SK-N-SH (cell line): Measurements from ENCODE around the gene WDR27. TPM values are rescaled to one million over a fixed set of nuclear protein-coding genes. Genes with fewer than 3 reads are reported as not detected.

Experiments used
- CTCF ChIA-PET: fragments of 300-600, 350-600 bp; formaldehyde crosslinking; extraction: SDS; loops from one replicate; lab custom pipeline; 2021; lab: Yijun Ruan, JAX
- POLR2A ChIA-PET: fragments of 350-600 bp; sonication (Branson Sonifier 250); formaldehyde crosslinking; extraction: SDS; loops from one replicate; lab custom pipeline; 2020; ENCODE audit warnings: antibody characterized with exemption, inconsistent platforms; lab: Yijun Ruan, JAX
- DNase-seq: peaks from one replicate; pipeline ENCODE4 v3.0.0; 2012
- H2AFZ ChIP-seq: fragments of 200-600 bp; sonication (generic); 2 replicates; pipeline ENCODE4 v1.8.1; 2016; ENCODE audit warnings: antibody characterized with exemption, mild to moderate bottlenecking, low read depth
- H3F3A ChIP-seq: fragments of 200-600 bp; sonication (generic); replicated peaks from 2 replicates; pipeline ENCODE3; 2016; ENCODE audit warnings: antibody characterized with exemption, mild to moderate bottlenecking; ENCODE audit not compliant: insufficient read depth
- H3K27ac ChIP-seq, 2 experiments: fragments of 200-500 bp in 1 of 2; fragments of 200-600 bp in 1 of 2; sonication (Bioruptor generic) in 1 of 2; sonication (generic), shearing (Covaris generic) in 1 of 2; 2 replicates each; pipeline versions ENCODE4 v1.5.1 to v1.6.1; 2014 to 2016; ENCODE audit warnings: low read depth in 2 of 2, inconsistent platforms in 1 of 2, low read length in 1 of 2, mild to moderate bottlenecking in 1 of 2, mixed read lengths in 1 of 2
- H3K27me3 ChIP-seq: fragments of 200-600 bp; sonication (generic), shearing (Covaris generic); 2 replicates; pipeline ENCODE4 v1.6.1; 2016; ENCODE audit warnings: mixed run types; ENCODE audit not compliant: insufficient read depth
- H3K36me3 ChIP-seq, 2 experiments: fragments of 200-500 bp in 1 of 2; fragments of 200-600 bp in 1 of 2; sonication (Bioruptor generic) in 1 of 2; sonication (generic) in 1 of 2; replicated peaks in 1 of 2; 2 replicates each; pipeline versions ENCODE3 to v1.5.1; 2014 to 2016; ENCODE audit warnings: low read length in 1 of 2, mild to moderate bottlenecking in 1 of 2; ENCODE audit not compliant: insufficient read depth in 2 of 2, control insufficient read depth in 1 of 2
- H3K4me1 ChIP-seq, 2 experiments: fragments of 200-500 bp in 1 of 2; fragments of 200-600 bp in 1 of 2; sonication (Bioruptor generic) in 1 of 2; sonication (generic), shearing (Covaris generic) in 1 of 2; 2 replicates each; pipeline versions ENCODE4 v1.5.1 to v1.6.1; 2014 to 2016; ENCODE audit warnings: low read depth in 1 of 2, low read length in 1 of 2, mixed run types in 1 of 2; ENCODE audit not compliant: insufficient read depth in 2 of 2, control insufficient read depth in 1 of 2
- H3K4me2 ChIP-seq: fragments of 200-600 bp; sonication (generic), shearing (Covaris generic); 2 replicates; pipeline ENCODE4 v1.6.1; 2017; ENCODE audit warnings: mixed run types
- H3K4me3 ChIP-seq, 2 experiments: fragments of 200-500 bp in 1 of 2; fragments of 200-600 bp in 1 of 2; sonication (Bioruptor generic) in 1 of 2; sonication (generic), shearing (Covaris generic) in 1 of 2; 2 replicates each; pipeline versions ENCODE4 v1.5.1 to v1.8.1; 2014 to 2016; ENCODE audit warnings: low read depth in 2 of 2, inconsistent platforms in 1 of 2, low read length in 1 of 2, mild to moderate bottlenecking in 1 of 2, mixed read lengths in 1 of 2, moderate library complexity in 1 of 2
- H3K79me2 ChIP-seq: fragments of 200-600 bp; sonication (generic); 2 replicates; pipeline ENCODE4 v1.8.1; 2017; ENCODE audit warnings: mild to moderate bottlenecking; ENCODE audit not compliant: insufficient read depth
- H3K9ac ChIP-seq: fragments of 200-600 bp; sonication (generic); 2 replicates; pipeline ENCODE4 v1.6.1; 2017; ENCODE audit warnings: mixed run types
- H3K9me2 ChIP-seq: fragments of 200-600 bp; sonication (generic); 2 replicates; pipeline ENCODE4 v1.6.1; 2017; ENCODE audit warnings: mixed run types
- H3K9me3 ChIP-seq: fragments of 200-600 bp; sonication (generic); 2 replicates; pipeline ENCODE4 v1.6.1; 2017; ENCODE audit warnings: mixed run types, mild to moderate bottlenecking, moderate library complexity
- H4K20me1 ChIP-seq: fragments of 200-600 bp; sonication (generic); 2 replicates; pipeline ENCODE4 v1.6.1; 2017; ENCODE audit warnings: mild to moderate bottlenecking, mixed run types; ENCODE audit not compliant: insufficient read depth
- CHD2 ChIP-seq: fragments of 150-350 bp; IDR thresholded peaks from 2 replicates; pipeline ENCODE4 v1.6.1; 2018; ENCODE audit warnings: low read length; ENCODE audit not compliant: partially characterized antibody
- ELF1 ChIP-seq: IDR thresholded peaks from 2 replicates; pipeline ENCODE4 v1.4.0; 2012
- EP300 ChIP-seq, 2 experiments: IDR thresholded peaks; 2 replicates each; pipeline versions ENCODE4 v1.4.0 to v1.6.1; 2012; ENCODE audit warnings: borderline replicate concordance in 1 of 2, low read depth in 1 of 2, low read length in 1 of 2
- EZH2phosphoT487 ChIP-seq: fragments of 200-600 bp; sonication (generic); IDR thresholded peaks from 2 replicates; pipeline ENCODE4 v1.6.1; 2017; ENCODE audit warnings: low read depth, mixed run types, mild to moderate bottlenecking, antibody characterized with exemption, moderate library complexity, borderline replicate concordance
- FOXJ3 ChIP-seq: sonication (generic); formaldehyde crosslinking; IDR thresholded peaks from 2 replicates; pipeline ENCODE4 v1.5.1; 2020; ENCODE audit warnings: mild to moderate bottlenecking, missing genetic modification reagents
- FOXM1 ChIP-seq: IDR thresholded peaks from 2 replicates; pipeline ENCODE4 v1.4.0; 2012; ENCODE audit warnings: low read depth, mild to moderate bottlenecking
- GATA2 ChIP-seq: sonication (generic); formaldehyde crosslinking; IDR thresholded peaks from 2 replicates; pipeline ENCODE4 v1.5.0; 2020; ENCODE audit warnings: mild to moderate bottlenecking, missing genetic modification reagents
- JUND ChIP-seq: IDR thresholded peaks from 2 replicates; pipeline ENCODE4 v1.4.0; 2012
- MEF2A ChIP-seq: IDR thresholded peaks from 2 replicates; pipeline ENCODE4 v1.4.0; 2012; ENCODE audit warnings: low read depth, borderline replicate concordance
- POLR2AphosphoS5 ChIP-seq: IDR thresholded peaks from 2 replicates; pipeline ENCODE4 v1.6.1; 2012; ENCODE audit warnings: low read depth, low read length
- RAD21 ChIP-seq: IDR thresholded peaks from 2 replicates; pipeline ENCODE4 v1.6.1; 2012; ENCODE audit warnings: mild to moderate bottlenecking, low read length
- RFX5 ChIP-seq: IDR thresholded peaks from 2 replicates; pipeline ENCODE4 v1.6.1; 2012; ENCODE audit warnings: mild to moderate bottlenecking, improper control_type of control experiment, low read length
- RXRA ChIP-seq: IDR thresholded peaks from 2 replicates; pipeline ENCODE4 v1.4.0; 2012; ENCODE audit warnings: low read depth, mild to moderate bottlenecking, borderline replicate concordance
- SIN3A ChIP-seq: IDR thresholded peaks from 2 replicates; pipeline ENCODE4 v1.6.1; 2012; ENCODE audit warnings: low read depth, mild to moderate bottlenecking, low read length, moderate library complexity, borderline replicate concordance
- TAF1 ChIP-seq: IDR thresholded peaks from 2 replicates; pipeline ENCODE4 v1.6.1; 2012; ENCODE audit warnings: low read depth, mild to moderate bottlenecking, low read length, moderate library complexity, borderline replicate concordance
- YY1 ChIP-seq: IDR thresholded peaks from 2 replicates; pipeline ENCODE4 v1.4.0; 2012; ENCODE audit warnings: low read depth, mild to moderate bottlenecking
- WGBS: methylation state at CpG from one replicate; pipeline ENCODE4 v1.1.6; 2017; ENCODE audit warnings: low lambda C conversion rate; 5-methylcytosine and 5-hydroxymethylcytosine counted together
- polyA plus RNA-seq, 3 experiments: library from polyadenylated mRNA; depleted of rRNA; stranded (reverse); fragments of >200 nt; gene quantifications; 2 replicates each; pipeline ENCODE4 v1.2.3, GENCODE V29; 2012
- TF ChIP-seq, protein P1 (sequence below): fragments of 150-350 bp; IDR thresholded peaks from 2 replicates; pipeline ENCODE4 v1.6.1; 2017; ENCODE audit warnings: antibody characterized with exemption, low read length, low read depth, borderline replicate concordance
- TF ChIP-seq, protein P2 (sequence below): IDR thresholded peaks from 2 replicates; pipeline ENCODE4 v1.6.1; 2012; ENCODE audit warnings: mild to moderate bottlenecking, low read depth, low read length, moderate library complexity
- TF ChIP-seq, protein P3 (sequence below): IDR thresholded peaks from 2 replicates; pipeline ENCODE4; 2012

The WDR27 gene
- polyA plus RNA-seq, 1 of the 3 experiments (the other 2 are of a cell fraction): 55.6 TPM

DNA sequence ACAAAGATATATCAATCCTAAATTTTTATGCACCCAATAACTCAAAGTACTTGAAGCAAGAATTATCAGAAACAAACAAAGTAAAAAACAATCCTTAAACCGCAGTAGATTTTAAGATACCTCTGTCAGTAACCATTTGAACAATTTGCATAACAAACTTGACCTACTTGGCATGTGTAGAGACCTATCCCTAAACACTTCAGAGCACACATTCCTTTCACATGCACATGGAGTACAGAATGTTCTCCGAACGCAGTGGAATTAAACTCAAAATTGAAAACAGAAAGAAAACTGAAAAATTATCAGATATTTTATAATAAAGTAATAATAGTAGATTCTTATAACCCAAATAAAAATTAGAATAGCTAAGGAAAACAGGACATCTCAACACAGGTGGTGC lies 285.6 kb downstream of the WDR27 start:
- H3K27ac ChIP-seq: no peak overlapping the region
- no peaks in the 10 kb centered on the region for H3K9me2 ChIP-seq
- H3K9ac ChIP-seq: no peak overlapping the region
- WGBS: 52% methylated on average over 3 of the region's 3 CpGs
- no peak overlapping the region for H3K4me3 ChIP-seq
- no peak overlapping the region for H2AFZ ChIP-seq
- no peaks in the 10 kb centered on the region for H3K4me1 ChIP-seq
- POLR2A ChIA-PET: no interaction called here
- H3K79me2 ChIP-seq: no peaks in the 10 kb centered on the region
- CTCF ChIA-PET: interaction anchor here (1.6 kb wide), 1 partner anchor 230 kb away, joined by 3 read pairs; no protein-coding TSS in a partner anchor
- peaks cover 21% of the 10 kb centered on the region for H3K9me3 ChIP-seq
- TF ChIP-seq EZH2phosphoT487: no peak
- no peak for TF ChIP-seq RAD21
- no peak for TF ChIP-seq RFX5
- no peak for TF ChIP-seq GATA2 (CRISPR knock-in tag)
- no peak for TF ChIP-seq ELF1
- TF ChIP-seq YY1: no peak
- TF ChIP-seq FOXJ3 (CRISPR knock-in tag): no peak
- TF ChIP-seq, protein P1, sequence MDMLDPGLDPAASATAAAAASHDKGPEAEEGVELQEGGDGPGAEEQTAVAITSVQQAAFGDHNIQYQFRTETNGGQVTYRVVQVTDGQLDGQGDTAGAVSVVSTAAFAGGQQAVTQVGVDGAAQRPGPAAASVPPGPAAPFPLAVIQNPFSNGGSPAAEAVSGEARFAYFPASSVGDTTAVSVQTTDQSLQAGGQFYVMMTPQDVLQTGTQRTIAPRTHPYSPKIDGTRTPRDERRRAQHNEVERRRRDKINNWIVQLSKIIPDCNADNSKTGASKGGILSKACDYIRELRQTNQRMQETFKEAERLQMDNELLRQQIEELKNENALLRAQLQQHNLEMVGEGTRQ: no peak
- TF ChIP-seq MEF2A: no peak
- TF ChIP-seq, protein P2, sequence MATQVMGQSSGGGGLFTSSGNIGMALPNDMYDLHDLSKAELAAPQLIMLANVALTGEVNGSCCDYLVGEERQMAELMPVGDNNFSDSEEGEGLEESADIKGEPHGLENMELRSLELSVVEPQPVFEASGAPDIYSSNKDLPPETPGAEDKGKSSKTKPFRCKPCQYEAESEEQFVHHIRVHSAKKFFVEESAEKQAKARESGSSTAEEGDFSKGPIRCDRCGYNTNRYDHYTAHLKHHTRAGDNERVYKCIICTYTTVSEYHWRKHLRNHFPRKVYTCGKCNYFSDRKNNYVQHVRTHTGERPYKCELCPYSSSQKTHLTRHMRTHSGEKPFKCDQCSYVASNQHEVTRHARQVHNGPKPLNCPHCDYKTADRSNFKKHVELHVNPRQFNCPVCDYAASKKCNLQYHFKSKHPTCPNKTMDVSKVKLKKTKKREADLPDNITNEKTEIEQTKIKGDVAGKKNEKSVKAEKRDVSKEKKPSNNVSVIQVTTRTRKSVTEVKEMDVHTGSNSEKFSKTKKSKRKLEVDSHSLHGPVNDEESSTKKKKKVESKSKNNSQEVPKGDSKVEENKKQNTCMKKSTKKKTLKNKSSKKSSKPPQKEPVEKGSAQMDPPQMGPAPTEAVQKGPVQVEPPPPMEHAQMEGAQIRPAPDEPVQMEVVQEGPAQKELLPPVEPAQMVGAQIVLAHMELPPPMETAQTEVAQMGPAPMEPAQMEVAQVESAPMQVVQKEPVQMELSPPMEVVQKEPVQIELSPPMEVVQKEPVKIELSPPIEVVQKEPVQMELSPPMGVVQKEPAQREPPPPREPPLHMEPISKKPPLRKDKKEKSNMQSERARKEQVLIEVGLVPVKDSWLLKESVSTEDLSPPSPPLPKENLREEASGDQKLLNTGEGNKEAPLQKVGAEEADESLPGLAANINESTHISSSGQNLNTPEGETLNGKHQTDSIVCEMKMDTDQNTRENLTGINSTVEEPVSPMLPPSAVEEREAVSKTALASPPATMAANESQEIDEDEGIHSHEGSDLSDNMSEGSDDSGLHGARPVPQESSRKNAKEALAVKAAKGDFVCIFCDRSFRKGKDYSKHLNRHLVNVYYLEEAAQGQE: no peak
- TF ChIP-seq CHD2: no peak
- TF ChIP-seq JUND: no peak
- TF ChIP-seq, protein P3, sequence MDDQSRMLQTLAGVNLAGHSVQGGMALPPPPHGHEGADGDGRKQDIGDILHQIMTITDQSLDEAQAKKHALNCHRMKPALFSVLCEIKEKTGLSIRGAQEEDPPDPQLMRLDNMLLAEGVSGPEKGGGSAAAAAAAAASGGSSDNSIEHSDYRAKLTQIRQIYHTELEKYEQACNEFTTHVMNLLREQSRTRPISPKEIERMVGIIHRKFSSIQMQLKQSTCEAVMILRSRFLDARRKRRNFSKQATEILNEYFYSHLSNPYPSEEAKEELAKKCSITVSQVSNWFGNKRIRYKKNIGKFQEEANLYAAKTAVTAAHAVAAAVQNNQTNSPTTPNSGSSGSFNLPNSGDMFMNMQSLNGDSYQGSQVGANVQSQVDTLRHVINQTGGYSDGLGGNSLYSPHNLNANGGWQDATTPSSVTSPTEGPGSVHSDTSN: no peak
- no peak for TF ChIP-seq RXRA
- TF ChIP-seq TAF1: no peak
- TF ChIP-seq SIN3A: no peak
- TF ChIP-seq POLR2AphosphoS5: no peak
- TF ChIP-seq FOXM1: no peak
- TF ChIP-seq EP300 (IDR thresholded peaks at IDR 0.05; ENCODE audit: borderline replicate concordance in 1 of 2, low read depth in 1 of 2, low read length in 1 of 2): no peak
- DNase-seq: no peak
- peaks cover 4% of the 10 kb centered on the region for H3F3A ChIP-seq
- H4K20me1 ChIP-seq: no peaks in the 10 kb centered on the region
- H3K36me3 ChIP-seq: peaks cover 0 to 5% of the 10 kb centered on the region in 2 experiments
- H3K4me2 ChIP-seq: no peak overlapping the region
- no peaks in the 10 kb centered on the region for H3K27me3 ChIP-seq
